22Rv1 (cell line): ENCODE results near the gene C6orf89.
"Not testable (repeated sequence)": the region's sequence is repeated elsewhere in the genome, so short reads cannot be mapped to it uniquely, and the experiment has no call there.

ENCODE experiments used
- H3K27ac ChIP-seq: fragments of 450-650 bp; 2 replicates; pipeline ENCODE4 v1.5.1; 2017
- ZFX ChIP-seq: fragments of 450-650 bp; IDR thresholded peaks from 2 replicates; pipeline ENCODE4 v1.6.1; 2017; ENCODE audit warnings: antibody characterized with exemption, borderline replicate concordance
- TF ChIP-seq, protein P1 (sequence below): fragments of 450-650 bp; IDR thresholded peaks from 2 replicates; pipeline ENCODE4 v1.5.1; 2017; ENCODE audit warnings: mild to moderate bottlenecking

The C6orf89 gene

DNA sequence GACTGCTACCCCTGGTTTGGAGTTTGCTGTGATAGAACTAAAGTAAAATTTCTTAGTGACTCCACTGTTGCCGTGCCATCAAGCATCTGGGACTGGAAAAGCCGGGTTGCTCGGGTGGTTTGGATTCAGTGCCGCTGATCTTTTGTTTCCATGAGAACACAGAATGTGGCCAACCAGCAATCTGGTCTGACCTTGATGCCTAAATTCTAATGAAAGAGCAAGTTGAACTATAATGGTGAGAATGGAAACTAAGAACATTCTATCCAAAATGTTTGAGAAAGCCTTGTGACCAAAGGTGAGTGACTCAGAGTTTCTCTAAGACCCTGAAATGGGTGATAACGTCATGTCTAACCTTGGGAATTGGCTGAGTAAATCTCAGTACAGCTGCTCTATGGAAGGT, 58.9 kb downstream of the C6orf89 start:
- no peak for TF ChIP-seq ZFX
- TF ChIP-seq, protein P1, sequence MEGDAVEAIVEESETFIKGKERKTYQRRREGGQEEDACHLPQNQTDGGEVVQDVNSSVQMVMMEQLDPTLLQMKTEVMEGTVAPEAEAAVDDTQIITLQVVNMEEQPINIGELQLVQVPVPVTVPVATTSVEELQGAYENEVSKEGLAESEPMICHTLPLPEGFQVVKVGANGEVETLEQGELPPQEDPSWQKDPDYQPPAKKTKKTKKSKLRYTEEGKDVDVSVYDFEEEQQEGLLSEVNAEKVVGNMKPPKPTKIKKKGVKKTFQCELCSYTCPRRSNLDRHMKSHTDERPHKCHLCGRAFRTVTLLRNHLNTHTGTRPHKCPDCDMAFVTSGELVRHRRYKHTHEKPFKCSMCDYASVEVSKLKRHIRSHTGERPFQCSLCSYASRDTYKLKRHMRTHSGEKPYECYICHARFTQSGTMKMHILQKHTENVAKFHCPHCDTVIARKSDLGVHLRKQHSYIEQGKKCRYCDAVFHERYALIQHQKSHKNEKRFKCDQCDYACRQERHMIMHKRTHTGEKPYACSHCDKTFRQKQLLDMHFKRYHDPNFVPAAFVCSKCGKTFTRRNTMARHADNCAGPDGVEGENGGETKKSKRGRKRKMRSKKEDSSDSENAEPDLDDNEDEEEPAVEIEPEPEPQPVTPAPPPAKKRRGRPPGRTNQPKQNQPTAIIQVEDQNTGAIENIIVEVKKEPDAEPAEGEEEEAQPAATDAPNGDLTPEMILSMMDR, result no peak
- H3K27ac ChIP-seq, result no peak overlapping the region

DNA sequence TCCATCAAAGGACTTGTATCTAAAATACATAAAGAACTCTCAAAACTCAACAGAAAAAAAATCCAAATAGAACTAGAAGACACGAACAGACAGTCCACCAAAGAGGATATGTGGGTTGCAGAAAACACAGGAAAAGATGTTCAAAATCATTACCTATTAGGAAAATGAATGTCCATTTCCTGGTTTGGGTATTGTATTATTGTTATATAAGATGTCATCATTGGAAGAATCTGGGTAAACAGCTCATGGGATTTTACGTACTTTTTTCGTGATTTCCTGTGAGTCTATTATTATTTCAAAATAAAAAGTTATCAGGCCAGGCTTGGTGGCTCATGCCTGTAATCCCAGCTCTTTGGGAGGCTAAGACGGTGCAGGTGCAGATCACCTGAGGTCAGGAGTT, 59.5 kb downstream of the C6orf89 start:
- no peak overlapping the region for H3K27ac ChIP-seq
- no peak for TF ChIP-seq ZFX
- TF ChIP-seq, protein P1, result no peak

DNA sequence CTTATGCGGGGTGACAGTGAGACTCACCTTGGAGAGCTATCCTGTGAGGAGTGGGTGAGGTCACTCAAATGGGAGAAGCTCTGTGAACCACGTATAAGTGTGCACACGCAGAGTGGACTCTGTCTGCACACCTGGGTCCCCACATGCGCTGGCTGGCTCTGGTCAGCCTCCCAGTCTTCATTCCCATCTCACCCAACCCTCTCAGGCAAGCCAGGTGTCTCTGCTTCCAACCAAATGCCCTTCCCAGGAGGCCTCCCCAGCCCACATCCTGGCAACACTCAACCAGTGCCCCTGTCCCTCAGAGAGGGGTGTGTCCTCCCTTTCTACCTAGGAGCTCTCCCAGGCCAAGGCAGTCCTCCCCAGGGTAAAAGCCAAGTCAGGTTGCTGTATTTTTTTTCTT, 60.8 kb downstream of the C6orf89 start:
- TF ChIP-seq ZFX, result no peak
- TF ChIP-seq, protein P1, result no peak
- no peak overlapping the region for H3K27ac ChIP-seq

DNA sequence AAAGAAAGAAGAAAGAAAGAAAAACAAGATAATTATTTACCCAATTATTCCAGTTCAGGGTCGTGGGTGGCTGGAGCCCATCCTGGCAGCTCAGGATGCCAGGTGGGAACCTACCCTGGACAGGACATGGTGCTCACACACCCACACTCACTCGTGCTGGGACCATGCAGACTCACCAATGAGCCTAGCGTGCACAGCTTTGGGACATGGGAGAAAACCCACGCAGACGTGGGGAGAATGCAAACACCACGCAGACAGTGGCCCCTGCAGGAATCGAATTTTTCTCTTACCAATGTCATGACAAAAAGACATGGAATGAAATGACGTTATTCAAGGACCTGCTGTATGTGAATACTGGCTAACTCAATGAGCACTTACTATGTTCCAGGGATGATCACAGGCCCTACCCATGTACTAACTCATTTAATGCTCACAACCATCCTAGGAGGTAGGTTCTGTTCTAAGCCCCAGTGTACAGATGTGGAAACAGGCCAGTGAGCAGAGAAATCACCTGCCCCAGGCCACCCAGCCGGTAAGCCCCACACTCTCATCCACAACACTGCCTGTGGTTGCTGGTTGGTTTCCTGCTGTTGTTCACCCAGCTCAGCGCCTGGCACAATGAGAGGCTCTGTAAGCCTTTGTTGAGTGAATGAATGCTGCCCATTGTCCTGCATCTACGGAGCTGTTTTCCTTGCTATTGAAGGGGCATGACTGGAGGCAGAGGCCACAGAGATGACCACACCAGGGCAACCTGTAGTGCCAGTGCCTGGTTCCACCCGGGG, 62.0 kb downstream of the C6orf89 start:
- H3K27ac ChIP-seq, result no peak overlapping the region

DNA sequence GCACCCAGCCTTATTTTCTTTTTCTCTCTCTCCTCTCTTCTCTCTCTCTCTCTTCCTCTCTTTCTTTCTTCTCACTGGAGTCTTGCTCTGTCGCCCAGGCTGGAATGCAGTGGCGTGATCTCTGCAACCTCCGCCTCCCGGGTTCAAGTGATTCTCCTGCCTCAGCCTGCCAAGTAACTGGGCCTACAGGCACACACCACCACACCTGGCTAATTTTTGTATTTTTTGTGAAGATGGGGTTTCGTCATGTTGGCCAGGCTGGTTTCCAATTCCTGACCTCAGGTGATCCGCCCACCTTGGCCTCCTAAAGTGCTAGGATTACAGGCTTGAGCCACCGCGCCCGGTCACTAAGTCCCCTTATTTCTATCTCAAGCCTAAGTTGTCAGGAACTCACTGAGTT, 63.3 kb downstream of the C6orf89 start:
- H3K27ac ChIP-seq, result not testable (repeated sequence)

More for the DNA sequence above, 62.0 kb downstream of the C6orf89 start:
- TF ChIP-seq ZFX, result no peak
- TF ChIP-seq, protein P1, result no peak

DNA sequence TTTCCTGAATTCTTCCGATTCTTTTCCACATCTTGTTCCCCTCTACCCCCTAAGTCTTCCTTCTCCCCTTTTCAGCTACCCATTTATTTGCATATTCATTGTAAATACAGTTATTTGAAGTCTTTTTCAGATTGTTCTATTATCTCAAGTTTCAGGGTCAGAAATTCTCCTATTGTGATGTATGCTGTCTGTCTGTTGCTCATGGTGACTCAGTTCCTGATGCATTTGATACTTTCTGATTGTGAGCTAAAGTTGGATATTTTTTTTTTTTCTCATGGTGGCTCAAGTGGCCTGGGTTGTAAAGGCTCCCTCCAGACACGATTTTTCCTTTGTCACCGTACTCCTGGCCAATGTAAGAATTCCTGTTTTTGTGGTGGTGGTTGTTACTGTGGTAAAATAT, 63.9 kb downstream of the C6orf89 start:
- no peak overlapping the region for H3K27ac ChIP-seq
- no peak for TF ChIP-seq ZFX
- TF ChIP-seq, protein P1, result no peak

DNA sequence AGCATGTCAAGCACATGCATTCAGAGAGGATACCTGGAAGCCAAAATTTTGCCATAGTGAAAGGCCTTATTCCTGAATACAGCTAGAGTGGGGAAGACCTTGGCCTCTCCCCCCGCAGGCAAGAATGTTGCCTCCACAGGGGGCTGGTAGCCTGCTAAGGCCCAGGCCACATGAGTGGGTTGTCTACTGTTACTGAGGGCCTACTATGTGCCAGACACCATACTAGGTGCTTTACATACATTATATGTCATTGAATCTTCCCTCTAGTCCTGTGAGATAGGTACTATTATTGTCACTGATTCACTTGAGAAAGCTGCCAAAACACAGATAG, 68.1 kb downstream of the C6orf89 start:
- H3K27ac ChIP-seq, result no peak overlapping the region
- TF ChIP-seq ZFX, result no peak
- TF ChIP-seq, protein P1, result no peak
